ENCODE measurements around the gene GLMP.

GRCh38 chr1:156242738-156243137 is 52.7 kb downstream of the GLMP start:
- TF ChIP-seq, protein P1, sequence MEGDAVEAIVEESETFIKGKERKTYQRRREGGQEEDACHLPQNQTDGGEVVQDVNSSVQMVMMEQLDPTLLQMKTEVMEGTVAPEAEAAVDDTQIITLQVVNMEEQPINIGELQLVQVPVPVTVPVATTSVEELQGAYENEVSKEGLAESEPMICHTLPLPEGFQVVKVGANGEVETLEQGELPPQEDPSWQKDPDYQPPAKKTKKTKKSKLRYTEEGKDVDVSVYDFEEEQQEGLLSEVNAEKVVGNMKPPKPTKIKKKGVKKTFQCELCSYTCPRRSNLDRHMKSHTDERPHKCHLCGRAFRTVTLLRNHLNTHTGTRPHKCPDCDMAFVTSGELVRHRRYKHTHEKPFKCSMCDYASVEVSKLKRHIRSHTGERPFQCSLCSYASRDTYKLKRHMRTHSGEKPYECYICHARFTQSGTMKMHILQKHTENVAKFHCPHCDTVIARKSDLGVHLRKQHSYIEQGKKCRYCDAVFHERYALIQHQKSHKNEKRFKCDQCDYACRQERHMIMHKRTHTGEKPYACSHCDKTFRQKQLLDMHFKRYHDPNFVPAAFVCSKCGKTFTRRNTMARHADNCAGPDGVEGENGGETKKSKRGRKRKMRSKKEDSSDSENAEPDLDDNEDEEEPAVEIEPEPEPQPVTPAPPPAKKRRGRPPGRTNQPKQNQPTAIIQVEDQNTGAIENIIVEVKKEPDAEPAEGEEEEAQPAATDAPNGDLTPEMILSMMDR (IDR thresholded peaks at IDR 0.05), result no peak
- no peak for TF ChIP-seq POLR2A (IDR thresholded peaks at IDR 0.05)
